IMR-90 (cell line): ENCODE measurements around the gene ERC2. TPM values are rescaled to one million over a fixed set of nuclear protein-coding genes. Genes with fewer than 3 reads are reported as not detected.

Source experiments
- ATAC-seq: fragments of 200-7000 bp; cut with Tn5 transposase; 2 replicates; pipeline ENCODE4 v1.9.1; 2020; ENCODE audit warnings: low read depth, mild to moderate bottlenecking, moderate library complexity
- BruUV-seq: library from RNA; stranded (reverse); fragments of 400-500 nt; replicated peaks from 2 replicates; lab custom pipeline; 2021; lab: Mats Ljungman, UMichigan
- CTCF ChIA-PET: fragments of 300-600 bp; formaldehyde crosslinking; extraction: SDS; loops from one replicate; lab custom pipeline; 2021; ENCODE audit warnings: antibody characterized with exemption; lab: Yijun Ruan, JAX
- POLR2A ChIA-PET: fragments of 300-600 bp; sonication (Branson Sonifier 250); formaldehyde crosslinking; loops from one replicate; lab custom pipeline; 2022; ENCODE audit warnings: antibody characterized with exemption; ENCODE audit not compliant: unreplicated experiment; lab: Charles Lee
- DNase-seq: peaks from one replicate; pipeline ENCODE4 v3.0.0; 2013
- H2AFZ ChIP-seq: replicated peaks from 2 replicates; pipeline ENCODE3; 2013; ENCODE audit warnings: low read length, mild to moderate bottlenecking; ENCODE audit not compliant: poor library complexity
- H2AK5ac ChIP-seq: 2 replicates; pipeline ENCODE4 v1.6.1; 2013; ENCODE audit warnings: low read depth, low read length, inconsistent platforms
- H2AK9ac ChIP-seq: replicated peaks from 2 replicates; pipeline ENCODE3; 2013; ENCODE audit warnings: mild to moderate bottlenecking, low read depth, low read length, moderate library complexity; ENCODE audit not compliant: poor library complexity
- H2BK120ac ChIP-seq: 2 replicates; pipeline ENCODE4 v1.6.1; 2013; ENCODE audit warnings: low read depth, low read length, inconsistent platforms
- H2BK15ac ChIP-seq: 3 replicates; pipeline ENCODE4 v1.6.1; 2013; ENCODE audit warnings: low read depth, low read length, inconsistent platforms
- H2BK20ac ChIP-seq: 2 replicates; pipeline ENCODE4 v1.6.1; 2013; ENCODE audit warnings: low read depth, mild to moderate bottlenecking, inconsistent platforms, low read length, moderate library complexity
- H2BK5ac ChIP-seq: 2 replicates; pipeline ENCODE4 v1.6.1; 2013; ENCODE audit warnings: mild to moderate bottlenecking, low read depth, low read length, inconsistent platforms; ENCODE audit not compliant: poor library complexity, severe bottlenecking
- H3K14ac ChIP-seq: replicated peaks from 2 replicates; pipeline ENCODE4 v1.6.1; 2013; ENCODE audit warnings: low read depth, low read length, inconsistent platforms
- H3K18ac ChIP-seq: 2 replicates; pipeline ENCODE4 v1.6.1; 2013; ENCODE audit warnings: low read depth, low read length, control low read depth
- H3K23ac ChIP-seq: 2 replicates; pipeline ENCODE4 v1.6.1; 2013; ENCODE audit warnings: low read depth, low read length, inconsistent platforms
- H3K27ac ChIP-seq: 2 replicates; pipeline ENCODE4 v1.5.1; 2013; ENCODE audit warnings: mild to moderate bottlenecking, control low read depth, low read length; ENCODE audit not compliant: insufficient read depth
- H3K27me3 ChIP-seq: 2 replicates; pipeline ENCODE4 v1.6.1; 2013; ENCODE audit warnings: low read length; ENCODE audit not compliant: control insufficient read depth, insufficient read depth
- H3K36me3 ChIP-seq: 2 replicates; pipeline ENCODE4 v1.6.1; 2013; ENCODE audit warnings: low read length, mixed read lengths; ENCODE audit not compliant: control insufficient read depth, insufficient read depth
- H3K4ac ChIP-seq: 2 replicates; pipeline ENCODE4 v1.6.1; 2013; ENCODE audit warnings: low read depth, low read length, inconsistent platforms
- H3K4me1 ChIP-seq: 2 replicates; pipeline ENCODE4 v1.6.1; 2013; ENCODE audit warnings: low read length, mixed read lengths; ENCODE audit not compliant: control insufficient read depth, insufficient read depth
- H3K4me2 ChIP-seq: 2 replicates; pipeline ENCODE4 v1.6.1; 2013; ENCODE audit warnings: low read depth, mild to moderate bottlenecking, control low read depth, low read length, moderate library complexity
- H3K4me3 ChIP-seq: 2 replicates; pipeline ENCODE4 v1.5.1; 2013; ENCODE audit warnings: low read depth, mild to moderate bottlenecking, control low read depth, low read length, moderate library complexity; ENCODE audit not compliant: insufficient read depth
- H3K56ac ChIP-seq: 2 replicates; pipeline ENCODE4 v1.6.1; 2013; ENCODE audit warnings: low read length, inconsistent platforms; ENCODE audit not compliant: insufficient read depth; ENCODE audit errors: extremely low read depth
- H3K79me1 ChIP-seq, 2 experiments: 2 replicates each; pipeline ENCODE4 v1.6.1; 2013; ENCODE audit warnings: low read length in 2 of 2, inconsistent platforms in 1 of 2, low read depth in 1 of 2
- H3K9ac ChIP-seq: 2 replicates; pipeline ENCODE4 v1.6.1; 2013; ENCODE audit warnings: low read depth, low read length, control low read depth
- H3K9me1 ChIP-seq: 2 replicates; pipeline ENCODE4 v1.6.1; 2013; ENCODE audit warnings: low read length, inconsistent platforms; ENCODE audit not compliant: insufficient read depth
- H3K9me3 ChIP-seq: 2 replicates; pipeline ENCODE4 v1.6.1; 2013; ENCODE audit warnings: low read length; ENCODE audit not compliant: control insufficient read depth, insufficient read depth
- H4K20me1 ChIP-seq: 2 replicates; pipeline ENCODE4 v1.6.1; 2013; ENCODE audit warnings: low read length, inconsistent platforms; ENCODE audit not compliant: insufficient read depth
- H4K5ac ChIP-seq: 2 replicates; pipeline ENCODE4 v1.6.1; 2013; ENCODE audit warnings: mild to moderate bottlenecking, low read depth, low read length, control low read depth
- H4K8ac ChIP-seq, 2 experiments: 2 replicates each; pipeline ENCODE4 v1.6.1; 2013; ENCODE audit warnings: low read depth in 2 of 2, low read length in 2 of 2, control low read depth in 1 of 2, inconsistent platforms in 1 of 2
- H4K91ac ChIP-seq: 2 replicates; pipeline ENCODE4 v1.6.1; 2013; ENCODE audit warnings: low read depth, low read length, inconsistent platforms; ENCODE audit not compliant: insufficient read depth
- MAZ ChIP-seq: IDR thresholded peaks from 2 replicates; pipeline ENCODE4 v1.6.1; 2012; ENCODE audit warnings: low read depth, mild to moderate bottlenecking, low read length, improper control_type of control experiment, moderate library complexity, borderline replicate concordance
- WGBS, 2 experiments: methylation state at CpG; one replicate each; pipeline versions ENCODE4 v1.1.5 to v1.1.7; 2013; ENCODE audit warnings: missing lambda C conversion rate in 2 of 2; ENCODE audit not compliant: insufficient read length in 1 of 2; ENCODE audit errors: extremely low coverage in 2 of 2; 5-methylcytosine and 5-hydroxymethylcytosine counted together
- dilution Hi-C: fragments of 300-500 bp; cut with HindIII; formaldehyde crosslinking; loops from one replicate; pipeline ENCODE4 v1.14.3; 2018; ENCODE audit warnings: low sequenced_read_pairs; ENCODE audit not compliant: unreplicated experiment
- in situ Hi-C: fragments of 300-500 bp; cut with MboI; formaldehyde crosslinking; loops from 3 replicates; pipeline ENCODE4 v1.14.3; 2019; ENCODE audit warnings: low sequenced_read_pairs, inconsistent platforms, mixed read lengths
- intact Hi-C: fragments of 100-400 bp; cut with micrococcal nuclease; formaldehyde crosslinking; loops from 2 replicates; pipeline ENCODE4 v1.10.0; 2022
- polyA plus RNA-seq, 3 experiments: library from polyadenylated mRNA; depleted of rRNA; stranded (reverse); fragments of >200 nt; gene quantifications; 2 replicates each; pipeline ENCODE4 v1.2.3, GENCODE V29; 2012; ENCODE audit warnings: low replicate concordance in 1 of 3
- total RNA-seq: library from RNA; depleted of rRNA; stranded (reverse); fragments of >200 nt; gene quantifications from 2 replicates; pipeline ENCODE4 v1.2.3, GENCODE V29; 2012

ERC2 gene
- total and polyA plus RNA-seq, 2 of the 4 experiments (the other 2 are of a cell fraction), result 0.17 to 0.18 TPM

DNA sequence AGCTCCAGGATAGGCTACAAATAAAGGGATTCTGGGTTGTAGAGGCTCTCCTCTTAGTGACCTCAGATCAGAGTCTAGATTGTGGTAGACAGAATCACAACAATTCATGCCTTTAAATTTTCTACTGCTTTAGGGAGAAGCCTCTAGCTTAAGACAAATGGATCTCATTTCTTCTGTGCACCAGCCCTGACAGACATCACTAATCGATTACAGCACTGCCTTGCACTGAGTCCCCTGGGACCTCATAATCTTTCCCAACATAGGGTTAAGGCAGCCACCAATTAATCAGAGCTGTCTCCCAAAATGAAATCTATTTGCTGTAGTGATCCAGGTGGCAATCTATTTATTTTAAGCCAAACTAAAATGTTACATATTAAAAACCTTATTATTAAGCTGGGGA, 544.6 kb downstream of the ERC2 start:
- no TSS peak for BruUV-seq
- no peak overlapping the region for H4K8ac ChIP-seq
- no peak overlapping the region for H3K14ac ChIP-seq
- ChIA-PET POLR2A (no interaction called here), CTCF (no interaction called here)
- no peak overlapping the region for H3K23ac ChIP-seq
- no peaks in the 10 kb centered on the region for H3K9me1 ChIP-seq
- H3K4ac ChIP-seq, result no peak overlapping the region
- H3K4me1 ChIP-seq, result no peaks in the 10 kb centered on the region
- WGBS, 2 experiments, result no CpG with 5 or more reads among the region's 1 CpG
- ATAC-seq, result no peak
- H3K9ac ChIP-seq, result no peak overlapping the region
- H3K18ac ChIP-seq, result no peak overlapping the region
- H2AK9ac ChIP-seq, result no peak overlapping the region
- H2BK20ac ChIP-seq, result no peak overlapping the region
- no peak overlapping the region for H2BK120ac ChIP-seq
- no peak overlapping the region for H2BK15ac ChIP-seq
- H3K56ac ChIP-seq, result no peak overlapping the region
- H3K79me1 ChIP-seq, result no peaks in the 10 kb centered on the region
- H3K4me3 ChIP-seq, result no peak overlapping the region
- no peak overlapping the region for H2BK5ac ChIP-seq
- no peak for DNase-seq
- no peaks in the 10 kb centered on the region for H3K36me3 ChIP-seq
- intact Hi-C loops (no loop called here), dilution Hi-C loops (no loop called here), in situ Hi-C loops (no loop called here)
- H4K5ac ChIP-seq, result no peak overlapping the region
- H2AK5ac ChIP-seq, result no peak overlapping the region
- H4K20me1 ChIP-seq, result no peaks in the 10 kb centered on the region
- H3K27me3 ChIP-seq, result peaks cover 1% of the 10 kb centered on the region; the same call in 1 of the 2 replicates
- H4K91ac ChIP-seq, result no peak overlapping the region
- no peak overlapping the region for H3K27ac ChIP-seq
- no peak overlapping the region for H2AFZ ChIP-seq
- no peak for TF ChIP-seq MAZ
- H3K4me2 ChIP-seq, result no peak overlapping the region
- no peaks in the 10 kb centered on the region for H3K9me3 ChIP-seq
